Choroid plexus epithelial cell (primary cell): ENCODE measurements around the gene HOXD11.

ENCODE experiments used
- DNase-seq: peaks from one replicate; pipeline ENCODE4 v3.0.0-alpha.2; 2010; ENCODE audit warnings: low read depth
- H3K4me3 ChIP-seq: 2 replicates; pipeline ENCODE4 v1.5.1; 2011; ENCODE audit warnings: low read depth, mild to moderate bottlenecking, control low read depth, low read length, moderate library complexity
- CTCF ChIP-seq: conservative IDR thresholded peaks from 2 replicates; pipeline ENCODE4 v1.5.1; 2011; ENCODE audit warnings: low read depth, mild to moderate bottlenecking, control low read depth, inconsistent platforms, low read length, moderate library complexity

HOXD11 gene

DNA sequence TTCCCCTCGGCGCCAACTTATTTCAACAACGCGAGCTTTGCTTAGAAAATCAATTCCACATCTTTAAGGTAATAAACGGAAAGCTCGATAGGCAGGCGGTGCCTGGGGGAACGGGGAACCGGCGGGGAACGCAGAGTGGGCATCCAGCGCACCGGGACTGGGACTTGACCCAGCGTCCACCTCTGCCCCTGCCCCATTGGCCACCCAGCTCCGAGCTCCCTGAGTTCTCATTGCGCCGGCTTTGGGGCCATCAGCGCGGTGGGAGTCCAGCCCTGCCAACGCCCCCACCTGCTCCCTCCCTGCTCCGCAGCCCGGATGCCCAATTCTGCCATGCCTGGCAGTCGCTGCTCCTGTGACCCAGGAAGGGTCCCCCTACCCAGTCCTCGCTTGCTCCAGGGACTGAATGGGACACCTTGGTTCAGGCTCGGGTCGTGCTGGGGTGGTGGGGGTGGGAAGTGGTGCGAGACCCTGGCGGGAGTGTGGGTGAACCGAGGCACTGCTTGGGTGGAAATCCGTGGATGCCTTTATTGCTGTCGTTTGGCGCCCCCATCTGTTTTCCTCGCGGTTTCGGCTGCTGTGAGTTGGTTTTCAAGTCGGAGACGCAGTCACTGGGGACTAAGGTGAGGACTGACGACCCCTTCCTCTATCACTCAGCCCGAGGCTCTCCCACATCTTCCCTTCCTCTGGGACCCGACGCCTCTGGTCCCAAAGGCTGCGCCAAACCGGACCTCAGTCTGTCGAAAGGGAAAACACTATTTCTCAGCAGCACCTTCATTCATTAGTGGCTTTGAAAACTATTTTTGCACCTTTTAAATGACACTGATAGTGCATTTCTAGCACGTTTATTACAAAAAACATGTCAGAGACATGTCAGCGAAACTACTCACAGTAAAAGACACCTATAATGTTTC is 21.0 kb upstream of the HOXD11 start:
- DNase-seq: peak; percentile 45
- no peak overlapping the region for H3K4me3 ChIP-seq
- peak; percentile 61 for TF ChIP-seq CTCF

DNA sequence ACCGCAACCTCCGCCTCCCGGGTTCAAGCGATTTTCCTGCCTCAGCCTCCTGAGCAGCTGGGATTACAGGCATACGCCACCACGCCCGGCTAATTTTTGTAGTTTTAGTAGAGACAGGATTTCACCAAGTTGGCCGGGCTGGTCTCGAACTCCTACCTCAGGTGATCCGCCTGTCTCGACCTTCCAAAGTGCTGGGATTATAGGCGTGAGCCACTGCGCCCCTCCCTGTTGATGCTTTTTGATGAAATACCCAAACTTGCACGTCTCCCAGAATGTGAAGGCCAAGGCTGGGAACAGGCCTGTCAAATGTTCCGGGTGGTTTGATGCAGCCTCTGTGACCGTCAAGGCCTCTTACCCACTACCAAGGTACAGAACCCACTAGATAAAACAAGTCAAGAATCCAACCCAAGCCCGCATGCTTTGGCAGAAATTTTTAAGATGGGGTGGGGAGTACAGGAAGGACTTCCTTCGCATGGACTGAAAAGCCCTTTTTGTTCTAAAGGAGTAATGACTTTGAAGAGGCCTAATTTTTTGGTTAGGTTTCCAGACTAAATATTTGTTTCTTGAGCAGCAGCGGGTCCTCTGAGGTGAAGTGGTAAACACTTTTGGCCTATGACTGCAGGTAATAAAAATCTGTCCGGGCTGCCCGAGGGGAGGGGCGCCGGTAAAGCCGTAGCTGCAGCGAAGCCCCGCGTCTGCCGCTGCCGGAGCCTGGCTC is 19.6 kb upstream of the HOXD11 start:
- H3K4me3 ChIP-seq: no peak overlapping the region
- DNase-seq: no peak
- TF ChIP-seq CTCF: no peak

DNA sequence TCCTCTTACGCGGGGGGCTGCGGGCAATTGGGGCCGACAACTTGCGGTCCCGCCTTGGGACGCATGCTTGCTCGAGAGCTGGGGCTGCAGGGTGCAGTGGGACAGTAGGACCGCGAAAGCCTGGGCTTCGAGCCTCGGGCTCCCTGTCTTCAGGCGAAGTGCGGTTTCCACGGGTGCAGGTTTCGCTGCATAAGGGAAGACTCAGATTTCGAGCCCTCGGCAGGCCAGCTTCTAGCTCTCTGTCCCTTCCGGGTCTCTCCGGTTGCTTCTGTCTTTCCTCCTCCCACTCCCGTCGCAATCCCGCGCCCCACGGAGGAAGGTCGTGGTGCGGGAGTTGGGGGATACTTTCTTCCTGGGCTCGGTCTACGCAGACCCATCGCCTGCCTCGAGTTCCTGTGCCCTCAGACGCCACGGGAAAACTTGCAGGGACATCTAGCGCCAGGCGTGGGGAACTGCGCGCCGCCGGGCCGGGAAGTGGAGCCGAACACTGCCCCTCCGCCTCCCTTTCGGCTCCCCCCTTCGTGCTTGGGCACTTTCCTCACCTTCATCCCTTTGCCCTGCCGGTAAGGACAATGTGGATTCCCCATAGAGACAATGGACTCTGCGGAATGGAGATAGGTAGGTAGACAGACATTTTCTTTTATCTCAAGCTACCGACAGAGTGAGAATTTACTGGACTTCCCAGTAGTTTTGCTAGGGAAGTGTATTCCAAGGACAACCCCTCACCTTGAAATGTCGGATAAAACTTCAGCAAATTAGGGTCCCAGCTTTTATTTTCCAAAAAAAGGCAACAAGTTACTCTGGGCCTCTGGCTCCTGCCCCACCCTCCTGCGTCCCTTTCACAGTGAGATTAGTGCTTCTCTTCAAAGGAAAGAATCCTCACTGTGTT is 18.8 kb upstream of the HOXD11 start:
- H3K4me3 ChIP-seq: peak overlapping the region; percentile 20
- DNase-seq: peak; percentile 45
- peak; percentile 75 for TF ChIP-seq CTCF

GRCh38 chr2:176088937-176089842 is 17.9 kb upstream of the HOXD11 start:
- H3K4me3 ChIP-seq: no peak overlapping the region
- no peak for TF ChIP-seq CTCF
- DNase-seq: no peak

GRCh38 chr2:176089843-176090395 is 17.2 kb upstream of the HOXD11 start:
- no peak for TF ChIP-seq CTCF
- no peak for DNase-seq
- no peak overlapping the region for H3K4me3 ChIP-seq
